GM21786 (cell line): Measurements from ENCODE around the gene ZACN.

Experiments used
- ATAC-seq: cut with Tn5 transposase; IDR thresholded peaks from one replicate; pipeline ENCODE4 v1.9.1; 2021; ENCODE audit not compliant: unreplicated experiment

Gene ZACN

DNA sequence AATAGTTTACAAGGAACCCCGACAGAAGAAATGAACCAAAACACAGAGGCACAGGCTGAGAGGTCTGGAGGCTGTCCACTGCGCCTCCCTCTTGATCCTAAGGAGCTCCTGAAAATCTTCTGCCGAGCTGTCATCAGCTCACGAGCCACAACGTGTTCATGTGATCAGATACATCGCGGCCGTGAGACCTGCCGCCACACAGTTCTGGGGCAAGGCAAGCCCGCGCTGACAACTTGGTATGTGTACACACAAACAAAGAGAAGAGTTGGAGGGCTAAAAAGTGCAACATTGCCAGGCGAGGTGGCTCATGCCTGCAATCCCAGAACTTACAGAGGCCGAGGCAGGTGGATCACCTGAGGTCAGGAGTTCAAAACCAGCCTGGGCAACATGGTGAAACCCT, 17.0 kb downstream of the ZACN start:
- no peak for ATAC-seq

- ATAC-seq, result no peak
These were observed 18.8 kb downstream of the ZACN start for GRCh38 chr17:76097716-76098295.

- no peak for ATAC-seq
These were observed 23.9 kb downstream of the ZACN start for GRCh38 chr17:76102944-76103273.

- ATAC-seq, result peak; percentile 80
These were observed 24.5 kb downstream of the ZACN start, which contains the start of gene EXOC7 for GRCh38 chr17:76103274-76104139. Gene EXOC7 (minus strand): TSS chr17:76103787. CDS start chr17:76103692, 95 bp downstream.

DNA sequence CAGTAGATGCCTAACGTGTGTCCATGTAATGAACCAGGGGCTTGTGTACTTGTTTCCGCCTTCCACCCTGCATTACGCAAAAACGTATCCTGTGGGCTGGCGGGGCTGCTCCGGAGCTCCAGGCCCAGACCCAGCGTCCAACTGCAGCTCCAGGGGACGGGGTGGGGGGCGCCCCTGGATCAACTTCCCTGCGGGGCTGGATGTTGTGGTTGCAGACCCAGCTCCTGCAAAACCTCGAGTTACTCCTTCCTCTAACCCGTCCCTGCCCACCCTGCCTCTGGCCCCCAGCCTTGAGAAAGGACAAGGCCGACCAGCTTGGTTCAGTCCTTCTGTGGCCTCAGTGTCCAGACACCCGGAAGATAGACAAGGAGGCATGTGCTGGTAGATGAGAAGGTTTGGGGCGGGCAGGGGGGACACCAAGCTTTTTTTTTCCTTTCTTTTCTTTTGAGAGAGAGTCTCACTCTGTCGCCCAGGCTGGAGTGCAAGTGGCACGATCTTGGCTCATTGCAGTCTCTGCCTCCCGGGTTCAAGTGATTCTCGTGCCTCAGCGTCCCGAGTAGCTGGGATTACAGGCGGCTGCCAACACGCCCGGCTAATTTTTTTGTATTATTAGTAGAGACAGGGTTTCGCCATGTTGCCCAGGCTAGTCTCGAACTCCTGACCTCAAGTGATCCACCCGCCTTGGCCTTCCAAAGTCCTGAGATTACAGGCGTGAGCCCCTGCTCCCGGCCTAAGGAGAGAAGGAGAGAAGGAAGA, 25.3 kb downstream of the ZACN start:
- no peak for ATAC-seq

GRCh38 chr17:76104896-76105231, 25.9 kb downstream of the ZACN start:
- ATAC-seq, result no peak

DNA sequence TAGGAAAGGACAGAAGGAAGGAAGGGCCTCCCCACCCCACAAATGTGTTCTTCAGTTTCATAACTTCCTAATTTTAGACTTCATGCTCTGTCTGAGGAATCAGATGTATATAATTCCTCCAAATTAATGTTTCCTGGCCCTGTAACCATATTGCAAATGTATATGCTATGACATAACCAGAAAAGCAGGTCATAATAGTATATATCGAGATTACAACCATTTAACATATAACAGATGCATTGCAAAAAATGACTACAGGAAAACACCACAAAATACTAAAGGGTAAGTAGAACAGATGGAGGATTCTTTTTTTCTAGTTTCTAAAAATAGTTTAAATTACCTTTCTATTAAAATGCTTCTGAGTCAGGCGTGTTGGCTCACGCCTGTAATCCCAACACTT, 27.7 kb downstream of the ZACN start:
- ATAC-seq, result no peak

DNA sequence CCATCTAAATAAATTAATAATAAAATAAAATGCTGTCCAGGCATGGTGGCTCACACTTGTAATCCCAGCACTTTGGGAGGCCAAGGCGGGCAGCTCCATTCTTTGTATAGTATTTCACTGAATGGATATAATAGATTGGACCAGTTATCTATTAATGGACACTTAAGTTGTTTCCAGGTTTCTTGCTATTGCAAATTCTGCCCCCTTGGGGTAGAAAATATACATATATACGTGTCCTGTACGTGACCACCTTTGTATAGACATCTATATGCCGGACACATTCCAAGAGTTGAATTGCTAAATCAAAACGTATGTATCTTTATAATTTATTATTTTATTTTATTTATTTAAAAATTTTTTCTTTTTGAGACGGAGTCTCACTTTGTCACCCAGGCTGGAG, 28.5 kb downstream of the ZACN start:
- no peak for ATAC-seq

DNA sequence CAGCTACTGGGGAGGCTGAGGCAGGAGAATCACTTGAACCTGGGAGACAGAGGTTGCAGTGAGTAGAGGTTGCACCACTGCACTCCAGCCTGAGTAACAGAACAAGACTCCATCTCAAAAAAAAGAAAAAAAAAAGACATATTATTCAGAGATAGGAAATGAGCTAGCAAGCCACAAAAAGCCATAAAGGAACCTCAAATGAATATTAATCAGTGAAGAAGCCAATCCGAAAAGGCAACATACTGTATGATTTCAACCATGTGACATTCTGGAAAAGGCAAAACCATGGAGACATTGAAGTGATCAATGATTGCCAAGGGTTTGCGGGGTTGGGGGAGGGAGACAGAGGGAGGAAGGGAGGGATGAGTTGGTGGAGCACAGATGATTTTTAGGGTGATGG, 33.0 kb downstream of the ZACN start:
- ATAC-seq, result no peak

DNA sequence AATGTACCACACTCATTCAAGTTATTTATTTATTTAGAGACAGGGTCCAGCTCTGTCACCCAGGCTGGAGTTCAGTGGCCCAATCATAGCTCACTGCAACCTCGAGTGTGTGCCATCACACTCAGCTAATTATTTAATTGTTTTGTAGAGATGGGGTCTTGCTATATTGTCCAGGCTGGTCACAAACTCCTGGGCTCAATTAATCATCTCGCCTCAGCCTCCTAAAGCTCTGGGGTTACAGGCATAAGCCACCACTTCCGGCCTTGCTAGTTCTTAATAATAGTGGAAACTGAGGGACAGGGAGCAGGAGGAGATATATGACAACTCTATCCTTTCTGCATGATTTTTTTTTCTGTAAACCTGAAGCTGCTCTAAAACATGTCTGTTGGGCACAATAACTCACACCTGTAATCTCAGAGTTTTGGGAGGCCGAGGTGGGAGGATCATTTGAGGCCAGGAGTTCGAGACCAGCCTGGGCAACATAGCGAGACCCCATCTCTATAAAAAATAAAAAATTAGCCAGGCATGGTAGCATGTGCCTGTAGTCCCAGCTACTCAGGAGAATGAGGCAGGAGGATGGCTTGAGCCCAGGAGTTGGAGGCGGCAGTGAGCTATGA, 36.3 kb downstream of the ZACN start:
- no peak for ATAC-seq

DNA sequence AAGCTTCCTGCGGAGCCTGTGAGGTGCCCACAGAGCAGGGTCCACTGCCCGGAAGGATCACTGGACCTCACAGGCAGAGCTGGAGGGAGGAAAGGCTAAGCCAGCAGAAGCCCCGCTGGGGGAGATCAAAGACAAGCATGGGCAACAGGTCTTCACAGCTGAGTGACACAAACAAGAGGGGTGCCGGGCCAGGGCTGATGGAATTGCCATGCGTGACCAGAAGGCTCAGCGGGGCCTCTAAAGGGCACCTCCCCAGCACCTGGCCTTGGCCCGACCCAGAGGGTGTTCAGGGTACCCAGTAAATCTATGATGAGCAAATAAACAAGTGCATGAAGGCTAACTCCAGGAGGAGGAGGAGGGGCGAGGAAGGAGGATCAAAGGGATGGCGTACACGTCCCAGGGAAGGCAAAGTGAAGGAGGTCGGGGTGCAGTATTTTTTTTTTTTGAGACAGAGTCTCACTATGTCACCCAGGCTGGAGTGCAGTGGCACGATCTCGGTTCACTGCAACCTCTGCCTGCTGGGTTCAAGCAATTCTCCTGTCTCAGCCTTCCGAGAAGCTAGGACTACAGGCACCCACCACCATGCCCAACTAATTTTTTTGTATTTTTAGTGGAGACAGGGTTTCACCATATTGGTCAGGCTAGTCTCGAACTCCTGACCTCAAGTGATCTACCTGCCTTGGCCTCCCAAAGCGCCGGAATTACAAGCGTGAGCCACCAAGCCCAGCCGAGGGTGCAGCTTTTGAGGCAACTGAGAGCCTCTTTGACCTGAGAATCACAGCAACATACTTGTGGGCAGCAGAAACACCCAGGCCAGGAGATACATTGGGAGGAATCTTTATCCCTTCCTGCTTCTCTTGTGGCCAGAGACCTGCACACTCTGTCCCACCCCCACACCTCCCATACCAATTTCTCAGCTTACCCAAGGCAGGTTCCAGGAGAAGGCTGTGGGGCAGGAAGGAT, 40.7 kb downstream of the ZACN start:
- no peak for ATAC-seq

- no peak for ATAC-seq
These were observed 41.7 kb downstream of the ZACN start for GRCh38 chr17:76120658-76121008.

DNA sequence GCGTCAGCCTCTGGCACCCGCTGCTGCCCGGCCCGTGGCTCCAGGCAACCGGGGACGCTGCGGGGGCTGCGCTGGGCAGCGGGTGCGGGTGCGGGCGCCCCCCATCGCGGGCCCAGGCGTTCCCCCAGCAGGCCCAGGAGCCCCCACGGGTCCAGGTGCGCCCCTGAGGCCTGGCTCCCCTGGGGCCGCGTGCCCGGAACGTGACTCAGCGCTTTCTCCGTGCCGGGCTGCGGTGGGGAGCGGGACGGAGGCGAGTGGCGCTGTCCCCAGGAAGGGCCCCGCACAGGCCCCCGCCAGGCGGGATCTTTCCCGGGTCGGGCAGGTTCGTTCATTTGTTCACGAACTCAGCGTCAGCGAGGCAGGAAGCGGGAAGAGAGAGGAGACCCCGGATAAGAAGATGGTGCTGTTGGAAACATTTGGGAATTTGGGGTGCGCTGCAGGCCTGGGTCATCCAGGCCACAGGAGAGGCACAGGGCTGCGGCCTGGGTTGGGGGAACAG, 43.0 kb downstream of the ZACN start:
- ATAC-seq, result no peak

DNA sequence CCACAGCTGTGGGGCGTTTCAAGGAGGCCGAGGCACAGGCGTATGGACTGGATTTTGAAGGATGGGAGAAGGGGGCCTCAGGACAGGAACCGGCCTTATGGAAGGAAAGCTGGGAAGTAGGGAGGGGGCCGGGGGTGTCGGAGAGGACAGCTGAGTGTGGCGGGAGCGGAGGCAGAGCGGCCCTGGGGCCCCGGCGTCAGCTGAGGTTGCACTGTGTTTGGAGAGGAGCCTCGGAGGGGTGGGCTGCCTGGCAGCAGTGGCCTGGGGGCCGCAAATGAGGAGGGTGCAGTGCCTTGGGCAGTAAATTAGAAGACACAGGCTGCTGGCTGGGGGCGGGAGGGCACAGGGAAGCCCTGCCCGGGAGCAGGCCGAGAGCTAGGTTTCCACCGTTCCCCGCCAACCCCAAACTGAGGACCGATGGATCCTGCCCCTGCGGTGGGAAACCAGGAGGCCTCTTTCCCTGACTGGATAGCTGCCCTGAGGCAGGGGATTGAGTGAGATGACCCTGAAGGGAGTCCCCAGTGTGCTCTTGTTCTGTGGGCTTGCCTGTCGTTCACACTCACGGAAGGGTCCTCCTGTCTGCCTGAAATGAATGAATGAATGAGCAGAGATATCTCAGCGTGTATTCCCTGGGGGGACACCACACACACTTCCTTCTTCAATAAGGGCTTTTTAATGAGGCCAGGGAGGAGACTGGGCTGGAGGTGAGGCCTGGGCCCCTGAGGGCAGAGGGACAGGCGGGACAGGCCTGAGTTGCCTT, 43.6 kb downstream of the ZACN start:
- ATAC-seq, result no peak

- no peak for ATAC-seq
These were observed 44.2 kb downstream of the ZACN start for GRCh38 chr17:76123191-76123499.

GRCh38 chr17:76123749-76124581, 45.0 kb downstream of the ZACN start:
- no peak for ATAC-seq

DNA sequence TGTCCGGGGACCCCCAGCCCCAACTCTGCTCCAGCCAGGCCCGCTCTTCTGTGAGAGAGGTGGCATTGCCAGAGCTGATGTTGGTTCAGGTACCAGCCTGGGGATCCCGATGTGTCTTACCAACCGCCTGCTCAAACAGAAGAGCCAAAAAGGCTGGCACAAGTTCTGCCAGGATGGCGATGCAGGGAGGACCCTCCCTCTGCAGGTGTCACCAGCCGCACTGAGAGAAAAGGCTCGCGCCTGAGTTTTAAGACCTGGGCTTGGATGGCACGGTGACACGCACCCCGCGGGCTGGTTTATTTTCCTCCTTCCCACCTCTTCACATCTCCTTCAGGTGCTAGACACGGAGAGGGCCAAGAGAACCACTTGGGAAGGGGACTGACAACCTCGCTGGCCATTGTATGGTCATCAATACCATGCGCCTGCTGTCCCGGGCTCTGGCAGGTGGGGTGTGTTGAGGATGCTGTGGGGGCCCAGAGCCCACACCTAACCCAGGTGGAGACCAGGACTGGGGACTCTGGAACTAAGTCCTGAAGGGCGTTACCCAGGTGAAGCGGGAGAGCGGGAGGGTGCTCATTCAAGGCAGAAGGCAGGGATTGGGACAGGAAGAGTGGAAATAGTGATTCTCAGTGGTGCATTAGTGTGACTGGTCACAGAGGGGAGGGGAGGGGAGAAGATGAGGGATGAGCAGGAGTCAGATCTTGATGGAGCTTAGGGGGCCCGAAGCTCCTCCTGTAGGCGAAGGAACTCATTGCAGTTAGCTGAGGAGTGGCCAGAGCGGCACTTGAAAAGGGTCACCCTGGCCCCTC, 45.8 kb downstream of the ZACN start:
- ATAC-seq, result no peak

- ATAC-seq, result no peak
These were observed 46.4 kb downstream of the ZACN start for GRCh38 chr17:76125391-76125675.
